Neural cell (in vitro differentiated cells): ENCODE data around the gene ST3GAL3.

Experiments
- CTCF ChIP-seq: fragments of 450-650 bp; IDR thresholded peaks from 2 replicates; pipeline ENCODE4 v1.5.1; 2014; ENCODE audit warnings: antibody characterized with exemption, mild to moderate bottlenecking, moderate library complexity; ENCODE audit not compliant: poor library complexity, severe bottlenecking
- POLR2AphosphoS5 ChIP-seq: IDR thresholded peaks from 2 replicates; pipeline ENCODE4 v1.6.1; 2012
- SMC3 ChIP-seq: fragments of 450-650 bp; conservative IDR thresholded peaks from 2 replicates; pipeline ENCODE4 v1.6.1; 2014; ENCODE audit warnings: antibody characterized with exemption, mild to moderate bottlenecking, moderate library complexity; ENCODE audit not compliant: poor library complexity
- TAF1 ChIP-seq: IDR thresholded peaks from 2 replicates; pipeline ENCODE4 v1.6.1; 2012; ENCODE audit warnings: low read depth

- no peak for TF ChIP-seq CTCF
- TF ChIP-seq SMC3 = no peak
- no peak for TF ChIP-seq POLR2AphosphoS5
- no peak for TF ChIP-seq TAF1
Observed at GRCh38 chr1:43671193-43671592, 36.1 kb upstream of the ST3GAL3 start.
